ENCODE measurements around the gene HPSE2. TPM values are rescaled to one million over a fixed set of nuclear protein-coding genes. Genes with fewer than 3 reads are reported as not detected.

Gene HPSE2
- total and polyA plus RNA-seq, 2 of the 13 experiments (the other 11 are each of a cell fraction or from before 2014, with no cell fraction given) = 0.01 TPM; not detected in 1

- POLR2A ChIA-PET = no interaction called here
- ATAC-seq (no peak), FAIRE-seq (no peak), DNase-seq (ENCODE audit: low spot score) (no peak)
- H3K79me2 ChIP-seq (ENCODE audit: insufficient read depth, low read length) = no peaks in the 10 kb centered on the region
- no peak for TF ChIP-seq RBM39 (IDR thresholded peaks at IDR 0.05; ENCODE audit: low read depth, low read length, poor library complexity, severe bottlenecking)
- TF ChIP-seq ZNF225 (CRISPR knock-in tag; IDR thresholded peaks at IDR 0.05) = no peak
- TF ChIP-seq NR2F1 (CRISPR knock-in tag; IDR thresholded peaks at IDR 0.05) = no peak
- TF ChIP-seq ZNF441 (CRISPR knock-in tag; IDR thresholded peaks at IDR 0.05; ENCODE audit: borderline replicate concordance) = no peak
- TF ChIP-seq TAF15 (IDR thresholded peaks at IDR 0.05; ENCODE audit: low read depth, low read length, poor library complexity, severe bottlenecking) = no peak
- no peak for TF ChIP-seq HDAC6 (IDR thresholded peaks at IDR 0.05; ENCODE audit: low read depth, low read length)
- TF ChIP-seq ZNF766 (CRISPR knock-in tag; IDR thresholded peaks at IDR 0.05; ENCODE audit: borderline replicate concordance) = no peak
- TF ChIP-seq ZSCAN20 (CRISPR knock-in tag; IDR thresholded peaks at IDR 0.05; ENCODE audit: borderline replicate concordance) = no peak
- TF ChIP-seq HNF1B (CRISPR knock-in tag; IDR thresholded peaks at IDR 0.05) = no peak
- no peak for TF ChIP-seq HMG20A (CRISPR knock-in tag; IDR thresholded peaks at IDR 0.05; ENCODE audit: borderline replicate concordance)
- no peak for TF ChIP-seq MTF1 (CRISPR knock-in tag; IDR thresholded peaks at IDR 0.05)
- 39% methylated on average over 2 of the region's 2 CpGs for WGBS (ENCODE audit: low lambda C conversion rate)
- in situ Hi-C loops (cut with HindIII; ENCODE audit: extremely low pct_ligation_motif_present, low pct_unique_long_range_greater_than_20kb) = no loop called here
- intact Hi-C loops (cut with micrococcal nuclease; ENCODE audit: unreplicated experiment) = no loop called here
- H3K9me3 ChIP-seq (ENCODE audit: low read length) = no peaks in the 10 kb centered on the region
- no peak overlapping the region for H3K4me2 ChIP-seq (ENCODE audit: low read depth, low read length)
- no peak overlapping the region for H3K27ac ChIP-seq (ENCODE audit: extremely low read length, insufficient read depth, low read length)
- no peak overlapping the region for H3K9ac ChIP-seq (ENCODE audit: insufficient read depth, low read depth, low read length)
- no peaks in the 10 kb centered on the region for H4K20me1 ChIP-seq (ENCODE audit: insufficient read depth, low read length)
- H3K4me1 ChIP-seq (ENCODE audit: insufficient read depth, low read length) = no peaks in the 10 kb centered on the region
- peaks cover 0 to 5% of the 10 kb centered on the region in 2 experiments; a peak in 1 of 5 replicates for H3K27me3 ChIP-seq (ENCODE audit: control insufficient read depth in 1 of 2, insufficient read depth in 2 of 2, low read length in 2 of 2)
- no peaks in the 10 kb centered on the region for H3K36me3 ChIP-seq (replicated peaks in 1 of 2; ENCODE audit: control insufficient read depth in 1 of 2, insufficient read depth in 2 of 2, low read length in 2 of 2)
- H3K4me3 ChIP-seq (replicated peaks in 1 of 3; ENCODE audit: insufficient read depth in 1 of 3, low read depth in 2 of 3, low read length in 3 of 3) = no peak overlapping the region
- H2AFZ ChIP-seq (ENCODE audit: low read length) = no peak overlapping the region
- CTCF ChIA-PET (ENCODE audit: low intra/inter-chr PET ratio, low total read pairs) = no interaction called here
- BruUV-seq (replicated peaks) = no TSS peak
These were observed 718.0 kb downstream of the HPSE2 start for GRCh38 chr10:98517672-98518071.
